H1 (cell line): ENCODE data around the gene SPARC. TPM values are rescaled to one million over a fixed set of nuclear protein-coding genes. Genes with fewer than 3 reads are reported as not detected.

Source experiments
- CHD7 ChIP-seq: fragments of 300-600 bp; sonication (generic); IDR thresholded peaks from 2 replicates; pipeline ENCODE4 v1.7.1; 2012; ENCODE audit warnings: low read length, moderate library complexity, mild to moderate bottlenecking, inconsistent platforms; ENCODE audit not compliant: insufficient replicate concordance
- KDM4A ChIP-seq: IDR thresholded peaks from one replicate; pipeline ENCODE4 v1.7.1; 2012; ENCODE audit warnings: low read depth, mild to moderate bottlenecking, moderate library complexity, low read length, inconsistent platforms; ENCODE audit not compliant: severe bottlenecking
- PHF8 ChIP-seq: fragments of 200-600 bp; sonication (generic); conservative IDR thresholded peaks from 2 replicates; pipeline ENCODE4 v1.7.1; 2012; ENCODE audit warnings: low read depth, mild to moderate bottlenecking, inconsistent platforms, low read length, moderate library complexity
- SIN3A ChIP-seq, 2 experiments: IDR thresholded peaks in 1 of 2; conservative IDR thresholded peaks in 1 of 2; 2 replicates each; pipeline ENCODE4 v1.6.1; 2011 to 2012; ENCODE audit warnings: low read length in 2 of 2, improper control_type of control experiment in 1 of 2, low read depth in 1 of 2, mild to moderate bottlenecking in 1 of 2
- SP4 ChIP-seq: IDR thresholded peaks from 2 replicates; pipeline ENCODE4 v1.6.1; 2012; ENCODE audit warnings: low read length, inconsistent platforms
- polyA plus RNA-seq, 7 experiments: library from polyadenylated mRNA; depleted of rRNA in 3 of 7; stranded (reverse) in 5 of 7; unstranded in 2 of 7; fragments of >200 nt in 5 of 7; fragments of 200-250 nt in 2 of 7; gene quantifications; 1 replicate in 5 of 7; 2 replicates in 1 of 7; 4 replicates in 1 of 7; pipeline versions ENCODE4 v1.2.1 to v1.2.3, GENCODE V29; 2011 to 2013; ENCODE audit warnings: missing spikeins in 2 of 7, mixed read lengths in 2 of 7
- total RNA-seq: library from RNA; stranded (reverse); fragmentation: NEBNext Ultra II Directional; extraction: Animal tissue kit (Norgen Biotek cat#: 25700); gene quantifications from 2 replicates; pipeline ENCODE4 v1.2.1, GENCODE V29; 2021

The SPARC gene
- total and polyA plus RNA-seq, 2 of the 8 experiments (the other 6 are each of a cell fraction or from before 2014, with no cell fraction given): 375 to 438 TPM

GRCh38 chr5:151617383-151617840 lies 69.3 kb downstream of the SPARC start (continued):
- TF ChIP-seq CHD7 (no peak), SP4 (no peak), SIN3A (conservative IDR thresholded peaks at IDR 0.05 in 1 of 2, IDR thresholded peaks at IDR 0.05 in 1 of 2; ENCODE audit: low read depth in 1 of 2, low read length in 2 of 2) (no peak), KDM4A (no peak), PHF8 (no peak)
